Muscle of leg (tissue), 9 donors: ENCODE results near the gene XRCC5. TPM values are rescaled to one million over a fixed set of nuclear protein-coding genes. Genes with fewer than 3 reads are reported as not detected.

ENCODE experiments used
- polyA plus RNA-seq, 8 donors: library from polyadenylated mRNA; unstranded; fragments of 120-200 nt; gene quantifications; one replicate each; pipeline versions ENCODE4 v1.2.1 to v1.2.3, GENCODE V29; 2013; ENCODE audit warnings: inconsistent platforms in 1 of 8, low replicate concordance in 1 of 8; ENCODE audit not compliant: insufficient read length in 8 of 8, insufficient read depth in 1 of 8
- total RNA-seq: library from RNA; stranded (reverse); fragments of 120-200 nt; gene quantifications from one replicate; pipeline ENCODE4 v1.2.4, GENCODE V29; 2013

Gene XRCC5
- total and polyA plus RNA-seq, 9 donors: 139 to 188 (median 158) TPM

Other genes starting within 250 kb of the XRCC5 start
- gene MREG, start 95.8 kb upstream of the XRCC5 start, total RNA-seq: 1.3 TPM
- gene MREG, start 95.8 kb upstream of the XRCC5 start, polyA plus RNA-seq: 1 to 10 TPM; 1.5 to 4.4 (median 2.2) TPM
- gene PECR, start 27.5 kb upstream of the XRCC5 start, total RNA-seq: 8.9 TPM
- gene PECR, start 27.5 kb upstream of the XRCC5 start, polyA plus RNA-seq: 1 to 10 TPM; 6.5 to 9.5 (median 7.5) TPM
- gene TMEM169, start 27.4 kb upstream of the XRCC5 start, total RNA-seq: 2.8 TPM
- gene TMEM169, start 27.4 kb upstream of the XRCC5 start, polyA plus RNA-seq: 1 to 10 TPM; 3.0 to 5.9 (median 4.0) TPM